Measurements from ENCODE around the gene OARD1.

OARD1 gene

DNA sequence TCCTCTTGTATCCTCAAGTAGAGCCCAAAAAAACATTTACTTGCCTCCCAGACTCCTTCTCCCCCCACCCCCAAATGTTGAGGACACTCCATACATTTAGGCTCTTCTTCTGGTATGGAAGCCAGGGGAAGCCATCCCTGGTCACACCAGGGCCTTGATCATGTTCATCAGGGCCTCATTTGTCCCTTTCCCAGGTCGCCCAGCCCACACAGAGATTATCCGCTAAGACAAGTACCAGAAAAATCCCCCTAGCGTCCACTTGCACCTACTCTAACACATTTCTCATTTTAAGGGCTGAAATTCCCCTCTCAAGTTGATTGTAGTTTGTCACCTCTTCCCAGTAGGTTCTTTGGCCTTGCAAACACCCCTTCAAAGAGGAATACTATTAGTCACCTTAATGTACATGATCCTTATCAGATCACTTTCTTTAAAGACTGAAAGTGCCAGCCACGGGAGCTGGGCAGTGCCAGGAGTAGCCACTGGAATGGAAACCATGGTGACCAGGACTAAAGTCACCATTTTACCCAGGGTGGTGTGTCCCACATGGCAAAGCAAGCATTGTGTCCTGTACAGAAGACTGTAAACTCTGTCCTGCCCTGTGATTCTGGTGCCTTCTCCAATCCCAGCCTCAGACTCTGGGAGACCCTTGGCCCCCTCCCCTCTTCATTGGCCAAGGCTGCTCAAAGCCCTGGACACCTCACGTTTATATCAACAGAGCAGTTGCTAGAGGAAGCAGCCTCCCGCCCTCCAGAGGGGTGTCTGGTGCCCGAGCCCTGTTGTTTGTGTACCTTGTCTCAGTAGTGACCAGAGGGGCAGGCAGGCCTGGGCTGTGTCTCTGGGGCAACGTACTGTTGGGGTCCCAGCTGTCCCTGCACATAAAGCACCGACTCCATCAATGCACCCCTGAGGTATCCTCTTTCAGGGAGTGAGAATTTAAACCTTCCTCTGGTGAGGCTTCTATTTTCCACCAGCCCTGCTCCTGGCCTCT lies 24.1 kb downstream of the OARD1 start:
- DNase-seq (ENCODE audit: low read depth), result no peak

DNA sequence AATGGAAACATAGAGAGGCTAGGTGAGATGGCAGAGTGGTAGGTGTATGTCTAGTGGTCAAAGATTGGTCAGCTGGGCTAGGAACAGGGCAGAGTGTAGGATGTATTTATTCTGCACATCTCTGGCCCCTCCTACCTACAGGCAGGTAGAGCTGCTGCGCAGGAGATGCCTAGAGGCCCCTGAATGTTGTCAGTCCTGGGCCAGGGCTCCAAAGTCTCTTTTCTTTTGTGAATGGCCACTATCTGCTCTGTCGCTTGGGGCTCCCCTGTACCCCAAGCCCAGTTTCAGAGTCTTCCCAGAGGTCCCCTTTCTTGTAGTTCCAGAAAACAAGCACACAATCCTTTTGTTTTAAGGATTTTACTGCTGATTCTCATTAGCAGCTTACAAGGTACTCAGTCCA lies 24.9 kb downstream of the OARD1 start:
- DNase-seq (ENCODE audit: low read depth), result no peak

DNA sequence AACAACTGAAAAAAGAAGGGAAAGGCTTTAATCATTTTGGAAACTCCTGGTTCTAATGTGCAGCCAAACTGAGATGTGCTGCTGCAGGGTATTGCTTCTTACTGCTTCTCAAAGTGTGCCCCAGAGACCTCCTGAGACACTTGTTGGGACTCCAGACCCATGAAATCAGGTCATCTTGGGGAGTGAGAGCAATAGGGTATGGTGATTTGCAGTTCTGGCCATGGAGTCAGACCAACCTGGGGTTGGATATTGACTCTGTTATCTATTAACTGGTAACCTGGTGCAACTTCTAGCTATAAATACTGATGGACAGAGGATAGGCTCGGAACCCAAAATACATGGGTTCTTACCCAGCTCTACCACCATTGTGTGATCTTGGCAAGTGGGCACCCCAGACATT lies 26.1 kb downstream of the OARD1 start:
- no peak for DNase-seq (ENCODE audit: low read depth)

DNA sequence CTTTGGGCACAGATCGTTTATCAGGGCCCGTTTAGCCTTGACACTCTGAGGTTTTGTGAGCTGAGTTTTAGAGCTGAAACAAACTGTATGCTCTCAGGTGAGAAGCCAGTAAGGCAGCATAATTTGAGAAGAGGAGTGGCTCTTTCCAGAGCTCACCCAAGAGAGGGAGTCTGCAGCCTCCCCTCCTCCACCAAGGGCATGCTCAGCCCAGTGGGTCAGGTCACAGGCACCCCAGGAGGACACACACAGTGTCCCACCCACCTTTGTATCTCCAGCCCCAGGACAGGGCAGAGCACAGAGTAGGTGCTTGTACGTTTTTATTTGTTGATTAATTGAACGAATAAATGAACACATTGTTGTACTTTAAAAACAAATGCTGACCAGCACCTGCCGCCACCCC lies 26.5 kb downstream of the OARD1 start:
- DNase-seq (ENCODE audit: low read depth), result no peak

DNA sequence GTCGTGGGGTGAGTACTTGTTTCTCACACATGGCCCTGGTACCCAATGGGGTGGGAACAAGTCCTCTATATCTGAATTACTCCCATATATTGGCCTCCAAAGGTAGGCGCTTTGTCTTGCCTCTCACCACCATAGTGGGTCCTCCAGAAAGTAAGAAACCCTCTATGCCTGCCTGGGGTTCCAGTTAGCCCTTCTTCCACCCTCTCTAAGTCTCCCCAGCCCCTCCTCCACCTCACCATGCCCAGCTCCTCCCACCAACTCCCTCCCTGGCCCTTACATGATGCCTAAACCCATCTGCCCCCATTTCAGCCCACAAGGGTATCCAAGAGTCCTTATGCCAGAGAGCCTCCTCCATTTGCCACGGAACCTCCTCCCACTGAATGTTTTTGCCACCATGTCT lies 29.0 kb downstream of the OARD1 start:
- no peak for DNase-seq (ENCODE audit: low read depth)

DNA sequence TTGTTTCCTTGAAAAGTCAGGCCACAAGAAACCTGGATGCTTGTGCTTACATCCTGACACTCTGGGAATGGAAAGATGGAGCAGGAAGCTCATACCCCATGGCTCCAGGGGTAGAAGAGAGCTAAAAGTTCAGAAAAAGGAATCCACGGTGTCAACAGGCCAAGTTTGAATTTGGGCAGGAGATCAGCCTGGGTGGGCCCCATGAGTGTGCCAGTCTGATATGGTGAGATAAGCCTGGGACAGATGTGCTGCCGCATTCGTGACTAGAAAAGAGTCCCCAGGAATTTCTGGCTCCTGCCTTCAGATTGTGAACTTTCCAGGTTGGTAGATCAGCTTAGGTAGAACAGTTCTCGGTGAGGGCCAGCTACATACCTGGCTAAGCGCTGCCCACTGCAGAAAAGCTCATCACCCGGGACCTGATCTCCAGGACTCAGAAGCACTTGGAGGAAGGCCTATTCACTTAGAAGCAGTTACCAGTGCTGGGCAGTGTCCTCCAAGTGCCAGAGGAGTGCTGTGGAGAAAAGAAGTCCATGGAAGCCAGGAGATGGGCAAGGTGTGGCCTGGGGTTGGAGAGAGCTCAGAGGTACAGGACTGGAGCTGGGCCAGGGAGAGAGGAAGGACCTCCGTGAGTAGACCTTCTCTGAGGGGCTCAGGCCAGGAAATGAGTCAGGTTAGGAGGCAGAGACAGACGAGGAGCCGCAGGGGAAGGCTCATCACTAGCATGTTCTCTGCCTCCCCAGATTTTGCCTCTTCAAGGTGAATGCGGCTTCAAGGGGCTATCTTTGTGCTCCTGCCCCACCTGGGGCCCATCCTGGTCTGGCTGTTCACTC lies 29.7 kb downstream of the OARD1 start, which contains the start of gene TSPO2:
Gene TSPO2, plus strand, starts transcription at position 242 of the 830 bp plus-strand sequence. Its CDS starts 519 bp downstream, at position 761.
- DNase-seq (ENCODE audit: low read depth), result no peak

DNA sequence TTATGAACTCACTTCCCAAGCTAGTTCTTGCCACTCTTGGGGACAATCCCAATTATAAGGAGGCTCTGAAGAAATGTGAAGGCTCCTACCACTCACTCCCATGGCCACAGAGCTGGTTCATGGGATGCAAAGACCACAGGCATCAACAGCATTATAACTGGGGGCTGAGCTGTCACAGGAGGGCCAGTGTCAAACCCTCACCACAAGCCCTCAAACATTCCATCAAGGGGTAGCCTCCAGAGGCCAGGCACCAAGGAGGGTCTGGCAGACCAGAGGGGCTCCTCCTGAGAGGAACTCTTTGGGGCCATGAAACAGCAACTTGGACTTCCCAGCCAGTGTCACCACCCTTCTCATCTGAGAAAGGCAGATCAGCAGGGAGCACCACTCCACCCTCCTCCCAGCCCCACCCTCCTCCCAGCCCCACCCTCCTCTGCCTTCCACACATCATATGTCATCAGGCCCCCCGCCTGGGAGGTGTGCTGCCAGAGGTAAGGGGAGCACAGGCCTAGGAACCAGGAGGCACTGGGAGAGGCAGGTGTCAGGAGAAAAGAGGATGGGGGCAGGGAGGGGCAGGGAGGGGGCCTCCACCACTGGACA lies 31.1 kb downstream of the OARD1 start:
- no peak for DNase-seq (ENCODE audit: low read depth)

DNA sequence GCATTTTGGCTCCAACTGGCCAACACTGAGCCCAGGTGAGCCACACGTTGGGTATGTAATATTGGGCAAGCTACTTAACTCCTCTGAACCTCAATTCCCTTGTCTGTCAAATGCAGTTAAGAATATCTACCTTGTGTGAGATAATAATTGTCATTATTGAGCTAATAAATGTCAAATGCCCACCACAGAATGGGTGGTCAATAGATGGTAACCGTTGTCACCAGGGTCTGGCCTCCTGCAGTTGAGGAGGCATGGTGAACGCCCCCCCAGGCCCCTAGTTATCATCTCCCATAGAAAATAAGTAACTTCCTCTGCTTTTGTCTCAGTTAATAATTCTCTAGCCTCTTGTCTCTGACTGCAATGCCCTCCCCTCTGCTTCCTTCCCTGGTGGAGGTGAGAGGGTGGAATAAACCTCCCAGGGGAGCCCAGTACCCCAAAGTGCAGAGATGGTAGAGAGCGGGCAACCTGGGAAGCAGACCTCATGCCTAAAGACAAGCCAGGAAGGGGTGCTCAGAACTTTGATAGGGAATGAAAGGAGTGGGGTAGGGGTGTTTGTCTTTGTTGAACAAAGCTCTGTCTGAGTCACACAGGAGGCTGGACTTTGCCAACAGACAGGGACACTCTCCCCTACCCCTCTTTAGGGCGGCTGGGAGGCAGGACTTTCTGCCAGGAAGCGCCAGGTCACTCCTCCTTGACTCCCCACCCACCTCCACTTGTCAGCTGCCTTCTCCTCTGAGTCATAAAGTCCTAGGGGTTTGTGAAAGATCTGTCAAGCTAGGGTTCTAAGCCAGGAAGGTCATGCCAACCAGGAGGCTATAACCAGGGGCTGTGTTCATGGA lies 31.8 kb downstream of the OARD1 start:
- DNase-seq (ENCODE audit: low read depth), result no peak

DNA sequence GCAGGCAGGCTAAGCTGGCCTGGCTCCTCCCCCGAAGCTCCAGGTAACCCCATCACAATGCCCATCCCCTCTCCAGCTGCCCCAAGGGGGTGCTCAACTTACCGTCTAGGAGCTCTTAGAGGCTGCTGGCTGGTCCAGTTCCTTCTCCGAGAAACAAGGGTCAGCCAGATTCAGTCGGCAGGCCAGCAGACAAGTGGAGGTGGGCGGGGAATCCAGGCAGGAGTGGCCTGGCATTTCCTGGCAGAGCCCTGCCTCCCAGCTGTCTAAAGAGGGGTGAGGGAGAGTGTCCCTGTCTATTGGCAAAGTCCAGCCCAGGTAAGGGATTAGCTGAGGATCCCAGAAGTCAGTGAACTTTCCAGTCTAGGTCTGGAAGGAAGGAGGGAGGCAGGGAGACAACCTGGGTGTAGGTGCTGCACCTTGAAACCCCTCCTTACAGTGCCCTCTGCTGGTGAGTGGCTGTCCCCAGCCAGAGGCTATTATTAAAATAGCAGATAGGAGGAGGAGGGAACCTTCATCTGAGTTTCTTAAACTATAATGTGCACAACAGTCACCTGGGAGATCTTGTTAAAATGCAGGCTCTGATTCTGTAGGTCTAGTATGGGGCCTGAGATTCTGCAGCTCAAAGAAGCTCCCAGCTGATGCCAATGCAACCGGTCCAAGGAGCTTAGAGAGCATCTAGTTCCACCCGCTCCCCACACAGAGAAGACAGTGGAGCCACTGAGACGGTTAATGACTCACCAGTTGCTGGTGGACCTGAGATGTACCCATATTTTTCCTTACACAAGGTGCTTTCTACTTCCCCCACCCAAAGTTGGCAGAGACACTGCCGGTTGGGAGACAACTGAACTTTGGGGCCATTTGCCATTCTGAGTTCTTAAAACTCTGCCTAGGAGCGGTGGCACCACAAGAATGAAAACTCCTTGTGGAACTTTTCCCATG lies 32.8 kb downstream of the OARD1 start, which contains the start of gene UNC5CL:
Gene UNC5CL, minus strand, starts transcription at position 162 of the 939 bp plus-strand sequence. CDS start 4,147 bp downstream, outside the sequence.
- no peak for DNase-seq (ENCODE audit: low read depth)

DNA sequence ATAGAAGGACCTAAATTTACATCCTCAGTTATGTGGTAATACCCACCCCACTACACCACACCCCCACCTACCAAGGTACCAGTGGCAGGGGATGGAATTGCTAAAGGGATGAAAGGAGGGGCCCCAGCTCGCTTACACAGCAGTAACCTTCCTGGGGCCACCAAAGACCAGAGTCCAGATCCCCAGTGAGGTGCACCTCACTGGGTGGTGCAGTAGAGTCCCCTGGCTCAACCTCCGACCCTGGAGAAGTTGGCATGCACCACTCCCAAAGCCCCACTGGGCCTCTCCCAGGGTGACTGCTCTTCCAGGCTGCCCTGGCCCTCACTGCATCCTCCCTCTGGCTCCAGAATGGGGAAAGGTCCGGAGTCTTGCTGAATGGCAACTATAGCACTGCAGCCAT lies 34.0 kb downstream of the OARD1 start:
- no peak for DNase-seq (ENCODE audit: low read depth)

DNA sequence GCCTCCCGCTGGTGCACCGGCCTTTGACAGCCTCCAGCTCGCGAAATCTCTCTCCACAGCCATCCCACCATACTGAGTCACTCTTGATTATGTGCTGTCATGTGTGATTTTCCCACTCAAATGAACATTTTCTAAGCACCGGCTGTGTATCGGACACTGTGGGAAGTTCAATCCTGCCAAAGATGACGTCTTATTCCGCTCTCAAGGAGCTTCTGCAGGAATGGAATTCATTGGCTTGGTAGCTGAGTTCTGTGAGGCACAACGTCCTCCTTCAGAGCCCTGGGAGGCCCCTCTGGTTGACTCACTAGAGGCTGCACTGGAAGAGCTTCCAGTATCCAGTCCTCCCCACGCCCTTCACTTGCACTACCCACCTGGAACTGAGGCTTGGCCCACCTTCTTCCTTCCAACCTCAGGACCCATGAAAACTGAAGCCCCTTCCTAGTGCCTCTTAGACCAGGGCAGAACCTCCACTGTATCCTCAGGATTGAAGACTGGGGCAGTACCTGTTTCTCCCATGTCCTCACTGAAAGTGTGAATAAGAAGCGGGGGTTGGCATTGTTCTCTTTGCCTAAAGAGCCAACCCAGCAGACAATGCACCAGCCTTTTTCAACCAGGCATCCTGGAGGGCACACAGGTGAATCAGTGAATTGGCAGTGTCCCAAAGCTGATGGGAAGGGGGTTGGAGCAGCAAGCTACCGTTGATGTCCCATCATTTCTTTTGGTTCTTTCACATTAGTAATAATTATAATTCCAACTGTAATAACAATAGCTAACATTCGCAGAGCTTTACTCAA lies 34.9 kb downstream of the OARD1 start:
- DNase-seq (ENCODE audit: low read depth), result no peak

DNA sequence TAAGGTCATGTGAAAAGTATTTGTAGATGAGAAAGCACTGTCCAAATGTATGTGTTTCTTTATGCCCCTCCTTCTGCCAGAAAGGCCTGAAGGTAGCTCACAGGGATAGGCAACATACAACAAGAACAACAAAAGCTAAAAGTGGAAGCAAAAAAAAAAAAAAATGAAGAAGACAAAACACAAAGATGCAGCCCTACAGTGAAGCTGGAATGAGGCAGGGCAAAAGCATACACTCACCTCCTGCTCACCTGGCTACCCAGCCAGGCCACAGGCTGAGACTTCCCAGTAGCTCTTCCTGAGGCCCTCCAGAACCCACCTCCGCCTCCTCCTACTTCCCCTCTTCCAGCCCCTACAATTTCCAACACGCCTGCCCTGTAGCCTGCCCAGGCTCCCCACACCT lies 35.6 kb downstream of the OARD1 start:
- no peak for DNase-seq (ENCODE audit: low read depth)

DNA sequence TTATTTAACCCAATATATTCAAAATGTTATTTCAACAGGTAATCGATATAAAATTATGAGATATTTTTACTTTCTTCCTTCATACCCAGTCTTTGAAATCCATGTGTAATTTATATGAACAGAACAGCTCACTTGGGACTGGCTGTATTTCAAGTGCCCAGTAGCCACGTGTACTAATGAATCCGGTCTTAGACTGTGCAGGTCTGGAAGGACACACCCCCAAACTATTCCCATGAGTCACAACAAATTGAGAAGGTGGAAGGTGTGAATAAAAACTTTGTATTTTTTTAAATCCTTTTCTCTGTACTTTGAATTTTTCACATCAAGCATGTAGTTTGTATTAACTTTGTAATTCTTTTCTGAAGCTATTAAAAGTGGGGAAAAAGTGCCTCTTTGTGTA lies 36.0 kb downstream of the OARD1 start:
- no peak for DNase-seq (ENCODE audit: low read depth)

DNA sequence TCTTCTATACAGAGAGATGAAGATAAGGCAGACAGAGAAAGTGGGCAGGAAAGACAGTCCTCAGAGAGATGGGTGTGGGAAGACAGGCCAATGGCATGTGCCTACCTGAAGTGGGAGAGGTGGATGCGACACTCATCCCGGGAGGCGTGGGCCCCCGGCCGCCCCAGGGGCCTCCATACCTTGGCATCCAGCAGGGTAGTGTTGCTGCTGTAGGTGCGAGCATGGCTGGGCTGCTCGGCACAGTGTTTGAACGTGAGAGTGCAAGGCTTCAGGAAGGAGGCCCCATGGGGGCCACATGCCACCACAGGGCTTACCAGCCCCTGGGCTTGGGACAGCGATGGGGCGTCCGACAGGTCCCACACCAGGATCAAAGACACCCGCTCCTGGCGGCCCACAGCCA lies 38.4 kb downstream of the OARD1 start:
- DNase-seq (ENCODE audit: low read depth), result no peak

DNA sequence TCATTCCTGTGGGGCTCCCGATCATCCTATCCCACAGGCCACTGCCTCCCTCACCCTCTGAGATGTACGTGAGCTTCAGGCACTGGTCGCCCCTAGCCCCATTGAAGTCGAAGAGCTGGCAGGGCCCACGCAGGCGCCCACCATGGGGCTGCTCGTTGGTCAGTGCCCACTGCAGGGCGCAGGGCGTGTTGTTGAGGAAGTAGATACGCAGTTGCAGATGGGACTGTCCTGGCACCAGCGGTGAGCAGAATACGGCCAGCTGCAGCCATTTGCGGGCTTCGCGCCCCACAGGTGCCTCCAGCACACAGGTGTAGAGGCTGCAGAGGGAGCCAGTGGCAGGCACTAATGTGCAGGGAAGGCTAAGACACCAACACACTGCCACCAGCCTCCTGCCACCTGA lies 39.3 kb downstream of the OARD1 start:
- DNase-seq (ENCODE audit: low read depth), result no peak

DNA sequence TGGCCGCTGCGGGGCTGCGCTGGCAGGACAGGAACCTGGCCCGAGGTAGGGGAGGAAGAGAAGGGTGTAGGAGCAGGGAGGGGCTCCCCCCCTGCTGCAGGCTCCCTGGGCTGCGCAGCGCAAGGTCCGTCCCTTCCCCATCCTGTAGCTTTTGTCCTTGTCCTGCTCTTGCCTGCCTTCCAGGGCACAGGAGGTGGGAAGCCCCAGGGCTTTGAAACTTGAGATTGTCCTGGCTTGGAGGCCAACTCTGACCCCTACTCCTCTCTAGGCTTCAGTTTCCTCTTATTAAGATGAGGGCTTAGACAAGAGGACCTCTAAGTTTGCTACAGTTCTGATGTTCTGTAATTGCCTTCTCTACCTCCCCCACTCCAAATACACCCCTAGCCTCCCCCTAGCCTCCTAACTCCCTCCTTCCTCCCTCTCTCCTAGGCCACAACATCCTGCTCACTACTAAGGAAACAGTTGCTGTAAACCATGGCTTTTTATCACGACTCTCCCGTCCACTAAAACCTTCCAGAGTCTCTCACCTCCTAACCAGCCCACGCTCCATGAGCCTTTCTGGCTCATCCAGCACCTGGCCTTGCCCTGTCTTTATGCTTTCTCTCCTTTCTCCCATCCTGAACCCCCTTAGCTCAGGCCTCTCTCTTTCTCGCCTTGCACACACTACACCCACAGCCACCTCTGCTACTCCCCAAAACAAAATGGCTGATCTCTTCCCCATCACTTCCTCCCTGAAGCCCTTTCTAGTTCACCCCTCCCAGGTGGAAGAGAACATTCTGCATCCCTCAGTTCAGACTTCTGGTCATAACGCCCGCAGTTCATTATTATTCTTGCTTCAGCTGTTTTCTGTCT lies 43.4 kb downstream of the OARD1 start:
- DNase-seq (ENCODE audit: low read depth), result no peak

DNA sequence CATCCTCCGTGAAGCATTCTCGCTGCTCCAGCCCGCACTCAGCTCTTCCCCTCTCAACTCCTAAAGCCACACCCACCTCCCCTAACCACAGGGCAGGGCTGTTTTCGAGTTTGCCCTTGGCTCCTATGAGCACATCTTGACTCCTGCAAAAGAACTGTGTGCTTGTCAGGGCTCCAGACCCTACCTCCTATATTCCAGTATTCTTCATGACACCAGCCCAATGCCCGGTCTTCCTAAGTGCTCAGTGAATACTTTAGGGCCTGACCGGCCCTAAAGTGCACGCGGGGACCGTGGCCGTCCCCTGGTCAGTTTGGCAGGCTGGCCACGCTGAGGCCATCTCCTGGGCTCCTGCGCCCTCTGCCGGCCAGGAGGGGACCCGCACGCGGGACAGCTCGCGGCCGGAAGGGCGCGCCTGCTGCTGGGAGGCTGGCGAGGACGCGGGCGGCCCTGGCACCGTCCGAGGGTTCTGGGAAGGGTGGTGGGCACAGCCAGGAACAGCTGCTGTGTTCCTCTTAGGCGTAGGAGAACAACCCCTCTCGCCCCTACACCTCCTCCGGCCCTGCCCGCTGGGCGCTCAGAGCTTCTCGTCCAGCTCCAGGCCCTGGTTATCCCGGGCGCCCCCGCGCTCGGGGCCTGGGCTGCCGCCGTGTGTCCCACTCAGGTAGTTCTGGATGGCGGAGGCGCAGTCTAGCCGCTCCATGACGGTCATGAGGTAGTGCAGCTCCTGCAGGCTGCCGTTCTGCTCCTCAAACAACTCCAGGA lies 44.2 kb downstream of the OARD1 start:
- peak; percentile 38 for DNase-seq (ENCODE audit: low read depth)

DNA sequence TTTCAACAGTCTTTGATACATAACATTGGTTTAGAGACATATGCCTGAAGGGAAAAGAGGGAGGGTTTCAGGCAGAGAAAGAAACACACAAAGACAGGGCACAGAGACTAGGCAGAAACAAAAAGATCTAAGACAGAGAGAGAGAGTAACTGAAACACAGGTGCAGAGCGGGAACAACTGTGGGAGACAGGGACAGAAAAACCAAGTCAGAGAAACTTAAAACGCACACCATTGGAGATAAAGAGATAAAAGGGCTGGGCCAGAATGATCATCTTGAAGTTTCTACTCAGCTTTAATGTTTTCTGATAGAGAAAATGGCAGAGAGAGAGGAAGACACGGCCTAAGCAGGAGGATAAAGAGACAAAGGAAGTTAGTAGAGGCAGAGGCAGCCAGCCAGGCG lies 44.9 kb downstream of the OARD1 start:
- DNase-seq (ENCODE audit: low read depth), result no peak
